GM21529 (cell line): ENCODE results near the gene MAP3K9.
A peak's percentile ranks its signal among the peaks of the same experiment; 100 is the strongest.

Source experiments
- ATAC-seq: cut with Tn5 transposase; IDR thresholded peaks from one replicate; pipeline ENCODE4 v1.9.1; 2021; ENCODE audit not compliant: unreplicated experiment

The MAP3K9 gene

DNA sequence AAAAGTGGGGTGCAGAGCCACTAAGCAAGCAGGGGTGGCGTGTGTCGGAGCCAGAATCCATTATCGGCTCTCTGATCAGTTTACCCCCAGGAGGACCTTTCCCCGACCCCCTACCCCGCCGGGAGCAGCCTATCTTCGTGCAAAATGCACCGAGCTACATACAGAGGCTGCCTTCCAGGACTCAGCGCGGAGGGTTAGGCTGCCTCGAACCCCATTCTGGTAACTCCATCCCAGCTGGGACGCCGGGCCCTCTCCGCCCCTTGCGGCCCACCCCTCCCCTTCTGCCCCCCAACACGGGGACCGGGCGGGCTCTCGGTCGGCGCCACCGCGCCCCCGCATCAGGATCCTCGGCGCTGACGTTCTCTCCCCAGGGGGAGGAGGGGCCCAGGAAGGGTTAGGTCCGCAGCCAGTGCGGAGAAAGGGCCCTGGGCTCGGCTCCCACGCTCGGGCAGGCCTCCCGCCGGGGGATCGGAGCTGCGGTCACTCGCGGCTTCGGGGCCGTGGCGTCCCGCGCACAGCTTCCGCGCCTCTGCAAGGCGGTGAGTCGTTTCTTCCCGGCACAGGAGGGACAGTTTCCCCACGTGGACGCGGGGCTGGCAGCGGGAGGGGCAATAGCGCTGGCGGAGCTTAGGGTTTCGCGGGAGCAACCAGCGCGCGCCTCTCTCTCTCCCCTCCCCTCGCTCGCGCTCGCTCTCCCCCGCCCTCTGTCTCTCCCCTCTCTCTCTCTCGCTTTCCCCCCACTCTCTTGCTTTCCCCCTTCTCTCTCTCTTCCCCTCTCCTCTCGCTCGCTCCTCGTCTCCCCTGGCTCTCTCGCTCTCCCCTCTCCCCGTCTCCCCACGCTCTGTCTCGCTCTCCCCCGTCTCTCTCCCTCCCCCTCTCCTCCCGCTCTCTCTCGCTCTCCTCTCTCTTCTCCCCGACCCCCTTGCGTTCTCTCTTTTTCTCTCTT is 12.5 kb upstream of the MAP3K9 start:
- ATAC-seq, result no peak

DNA sequence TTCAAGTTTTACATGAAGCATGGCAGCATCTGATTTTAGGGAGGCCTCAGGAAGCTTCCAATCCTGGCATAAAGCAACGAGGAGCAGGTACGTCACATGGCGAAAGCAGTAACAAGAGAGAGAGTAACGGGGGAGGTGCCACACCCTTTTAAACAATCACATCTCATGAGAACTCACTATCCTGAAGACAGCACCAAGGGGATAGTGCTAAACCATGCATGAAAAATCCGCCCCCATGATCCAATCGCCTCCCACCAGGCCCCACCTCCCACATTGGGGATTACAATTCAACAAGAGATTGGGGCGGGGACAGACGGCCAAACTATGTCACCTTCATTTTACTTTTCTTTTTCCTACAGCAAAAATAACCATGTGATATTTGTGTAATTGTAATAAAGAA is 7.2 kb upstream of the MAP3K9 start:
- no peak for ATAC-seq

DNA sequence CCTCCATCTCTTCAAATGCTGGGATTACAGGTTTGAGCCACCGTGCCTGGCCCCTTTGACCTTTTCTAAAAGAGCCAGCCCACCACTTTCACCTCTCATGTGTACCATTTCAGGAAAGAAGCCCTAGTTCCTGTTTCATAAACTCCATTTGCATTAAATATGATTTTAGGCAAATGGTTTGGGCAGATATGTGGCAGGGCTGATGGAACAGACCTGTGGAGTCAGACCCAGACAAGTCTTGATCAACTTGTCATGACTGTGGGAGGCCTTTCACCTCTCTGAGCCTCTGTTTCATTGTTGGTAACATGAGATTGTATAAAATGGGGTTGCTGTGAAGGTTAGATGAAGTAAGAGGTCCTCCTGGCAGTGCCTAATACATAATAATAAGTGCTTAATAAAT is 5.2 kb upstream of the MAP3K9 start:
- ATAC-seq, result no peak

DNA sequence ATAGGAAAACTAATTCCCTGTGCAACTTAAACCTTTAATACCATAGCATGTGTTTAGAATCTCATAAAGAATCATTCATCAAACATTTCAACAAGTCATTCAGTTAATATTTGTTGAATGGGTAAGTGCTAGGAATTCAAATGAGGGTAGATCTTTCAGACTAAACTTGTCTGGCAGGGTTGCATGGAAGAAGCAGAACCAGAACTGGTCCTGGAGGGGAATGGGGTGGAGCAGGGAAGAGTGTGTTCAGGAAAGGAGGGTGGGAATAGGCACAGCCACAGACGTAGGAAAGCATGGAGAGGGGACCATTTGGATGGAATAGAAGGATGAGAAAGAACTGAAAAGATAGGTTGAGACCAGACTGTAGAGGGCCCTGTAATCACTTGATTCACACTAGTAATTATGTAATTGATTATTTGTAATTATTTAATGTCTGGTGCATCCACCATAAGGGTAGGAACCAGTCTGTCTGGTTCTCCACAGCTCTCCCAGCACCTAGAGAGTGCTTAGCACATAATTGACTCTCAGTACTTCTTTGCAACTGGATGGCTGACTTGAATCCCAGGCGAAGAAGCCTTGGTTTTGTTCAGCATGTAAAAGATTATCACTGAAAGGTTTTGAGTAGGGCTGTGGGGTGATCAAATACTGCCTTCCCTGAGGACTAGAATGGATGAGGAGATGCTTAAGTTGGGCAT is 3.0 kb upstream of the MAP3K9 start:
- ATAC-seq, result no peak

DNA sequence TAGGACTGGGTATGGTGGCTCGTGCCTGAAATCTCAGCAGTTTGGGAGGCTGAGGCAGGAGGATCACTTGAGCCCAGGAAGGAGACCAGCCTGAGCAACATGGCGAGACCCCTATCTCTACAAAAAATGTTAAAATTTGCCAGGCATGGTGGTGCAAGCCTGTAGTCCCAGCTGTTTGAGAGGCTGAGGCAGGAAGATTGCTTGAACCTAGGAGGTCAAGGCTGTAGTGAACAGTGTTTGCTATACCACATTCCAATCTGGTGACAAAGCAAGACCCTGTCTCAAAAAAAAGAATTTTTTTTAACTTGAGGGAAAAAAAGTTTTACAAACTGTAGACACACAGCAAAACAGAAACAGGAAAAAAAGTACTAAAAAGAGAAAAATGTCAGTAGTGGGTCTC is 2.3 kb upstream of the MAP3K9 start:
- ATAC-seq, result no peak

DNA sequence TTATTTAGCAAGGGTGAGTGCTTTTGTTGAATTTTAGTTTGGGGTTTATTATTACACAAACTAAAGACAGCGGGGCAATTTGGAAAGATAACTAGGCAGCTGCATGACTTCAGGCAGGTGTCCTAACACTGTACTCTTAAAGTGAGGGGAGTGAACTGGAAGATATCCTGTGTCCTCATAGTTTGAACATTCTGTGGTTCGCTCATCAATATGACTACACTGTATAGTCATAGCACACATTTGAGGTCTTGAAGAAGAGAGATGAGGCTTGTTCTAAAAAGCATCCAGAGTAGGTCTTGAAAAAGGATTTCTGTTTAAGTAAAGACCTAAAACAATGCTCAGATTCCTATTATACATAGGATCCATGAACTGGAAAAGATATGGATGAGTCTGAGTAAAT is 1.7 kb upstream of the MAP3K9 start:
- no peak for ATAC-seq

DNA sequence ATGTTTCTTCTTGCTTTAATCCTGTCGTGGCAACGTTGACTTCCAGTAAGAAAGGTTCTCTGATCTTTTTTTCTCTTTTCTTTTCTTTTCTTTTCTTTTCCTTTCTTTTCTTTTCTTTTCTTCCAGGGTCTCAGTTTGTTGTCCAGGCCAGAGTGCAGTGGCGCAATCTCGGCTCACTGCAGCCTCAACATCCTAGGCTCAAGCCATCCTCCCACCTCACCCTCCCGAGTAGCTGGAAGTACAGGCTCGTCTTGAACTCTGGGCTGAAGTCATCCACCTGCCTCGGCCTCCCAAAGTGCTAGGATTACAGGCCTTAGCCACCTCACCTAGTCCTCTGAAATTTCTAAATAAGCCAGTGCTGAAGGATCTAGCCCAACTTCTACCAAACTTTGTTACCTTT is 1.3 kb upstream of the MAP3K9 start:
- ATAC-seq, result no peak

DNA sequence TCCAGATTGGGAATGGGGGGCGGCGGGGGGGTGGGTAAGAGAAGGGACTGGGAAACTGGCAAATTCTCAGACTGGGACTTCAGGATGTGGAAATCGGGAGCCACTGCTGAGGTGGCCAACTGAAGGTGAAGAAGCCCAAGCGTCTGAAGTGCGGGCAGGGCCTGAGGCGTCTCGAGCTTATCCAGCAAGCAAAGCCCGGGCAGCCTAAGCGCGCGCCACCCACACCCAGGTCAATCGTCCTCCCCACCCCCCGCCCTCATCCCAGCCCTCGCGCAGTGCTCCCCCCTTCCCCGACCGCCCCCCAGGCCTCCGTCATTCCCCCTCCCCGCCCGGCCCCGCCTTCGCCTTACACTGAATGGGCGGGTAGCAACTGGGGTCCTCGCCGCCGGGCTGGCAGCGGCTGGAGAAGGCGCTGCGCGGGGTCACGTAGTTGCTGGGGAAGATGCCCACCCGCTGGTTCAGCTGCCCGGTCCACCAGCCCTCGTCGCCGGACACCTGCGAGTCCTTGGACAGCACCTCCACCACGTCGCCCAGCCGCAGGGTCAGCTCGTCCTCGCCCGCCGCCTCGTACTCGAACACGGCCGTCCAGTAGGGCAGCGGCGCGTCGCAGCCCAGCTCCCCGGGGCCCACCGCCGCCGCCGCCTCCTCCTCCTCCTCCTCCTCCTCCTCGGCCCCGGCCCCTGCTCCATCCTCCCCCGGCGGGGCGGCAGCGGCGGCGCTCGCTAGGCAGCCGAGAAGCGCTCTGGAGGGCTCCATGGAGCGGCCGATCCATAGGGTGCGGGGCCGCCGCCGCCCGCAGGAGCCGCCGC is 693 bp downstream of the MAP3K9 start:
- peak; percentile 13 for ATAC-seq

DNA sequence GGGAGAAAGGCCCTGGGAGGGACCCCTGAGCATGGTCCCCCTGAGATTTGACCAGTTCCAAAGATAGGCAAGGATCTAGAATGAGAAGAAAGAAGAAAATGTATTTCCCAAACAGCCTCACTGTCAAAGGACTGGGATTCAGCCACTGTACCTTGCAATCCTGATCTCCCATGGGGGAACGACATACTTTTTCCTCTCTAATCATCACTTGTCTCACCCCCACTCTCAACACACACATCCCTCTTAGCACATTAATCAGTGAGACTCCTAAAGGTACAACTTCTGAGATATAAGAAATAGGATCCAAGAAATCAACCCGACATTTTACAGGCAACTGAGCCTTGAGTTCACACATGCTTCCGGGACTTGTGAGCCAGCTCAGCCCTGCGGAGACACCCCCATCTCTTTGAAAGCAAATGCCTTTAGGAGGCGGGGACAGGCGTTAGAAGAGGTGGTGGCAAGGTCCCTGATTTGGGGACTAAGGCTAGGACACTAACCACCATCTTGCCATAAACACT is 1.4 kb downstream of the MAP3K9 start:
- ATAC-seq, result no peak

DNA sequence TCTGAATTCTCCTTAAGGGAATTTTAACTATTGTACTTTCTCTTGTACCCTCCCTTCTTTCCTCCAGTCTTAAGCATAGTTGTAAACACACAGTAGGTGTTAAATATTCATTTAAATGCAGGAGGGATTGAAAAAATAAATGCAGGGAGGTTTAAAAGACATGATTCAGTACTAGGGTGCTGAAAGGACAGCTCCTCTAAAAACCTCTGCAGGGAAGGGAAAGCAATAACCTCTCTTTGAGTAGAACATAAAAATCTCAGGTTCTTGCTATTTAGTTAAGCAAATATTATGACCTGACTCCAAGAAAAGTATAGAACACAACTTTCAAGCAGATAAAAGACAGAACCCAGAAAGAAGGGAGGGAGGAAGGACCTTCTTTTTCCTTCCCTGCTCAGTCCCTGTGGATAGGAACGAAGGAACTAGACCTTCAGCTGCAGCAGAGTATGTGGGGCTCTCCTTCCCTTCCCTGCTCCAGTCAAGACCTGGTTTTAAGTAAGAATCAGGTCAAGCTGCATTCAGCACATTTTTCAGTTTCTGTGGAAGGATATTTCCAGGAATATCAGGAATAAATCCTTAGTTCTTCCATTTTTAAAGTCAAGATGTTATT is 4.7 kb downstream of the MAP3K9 start:
- no peak for ATAC-seq

DNA sequence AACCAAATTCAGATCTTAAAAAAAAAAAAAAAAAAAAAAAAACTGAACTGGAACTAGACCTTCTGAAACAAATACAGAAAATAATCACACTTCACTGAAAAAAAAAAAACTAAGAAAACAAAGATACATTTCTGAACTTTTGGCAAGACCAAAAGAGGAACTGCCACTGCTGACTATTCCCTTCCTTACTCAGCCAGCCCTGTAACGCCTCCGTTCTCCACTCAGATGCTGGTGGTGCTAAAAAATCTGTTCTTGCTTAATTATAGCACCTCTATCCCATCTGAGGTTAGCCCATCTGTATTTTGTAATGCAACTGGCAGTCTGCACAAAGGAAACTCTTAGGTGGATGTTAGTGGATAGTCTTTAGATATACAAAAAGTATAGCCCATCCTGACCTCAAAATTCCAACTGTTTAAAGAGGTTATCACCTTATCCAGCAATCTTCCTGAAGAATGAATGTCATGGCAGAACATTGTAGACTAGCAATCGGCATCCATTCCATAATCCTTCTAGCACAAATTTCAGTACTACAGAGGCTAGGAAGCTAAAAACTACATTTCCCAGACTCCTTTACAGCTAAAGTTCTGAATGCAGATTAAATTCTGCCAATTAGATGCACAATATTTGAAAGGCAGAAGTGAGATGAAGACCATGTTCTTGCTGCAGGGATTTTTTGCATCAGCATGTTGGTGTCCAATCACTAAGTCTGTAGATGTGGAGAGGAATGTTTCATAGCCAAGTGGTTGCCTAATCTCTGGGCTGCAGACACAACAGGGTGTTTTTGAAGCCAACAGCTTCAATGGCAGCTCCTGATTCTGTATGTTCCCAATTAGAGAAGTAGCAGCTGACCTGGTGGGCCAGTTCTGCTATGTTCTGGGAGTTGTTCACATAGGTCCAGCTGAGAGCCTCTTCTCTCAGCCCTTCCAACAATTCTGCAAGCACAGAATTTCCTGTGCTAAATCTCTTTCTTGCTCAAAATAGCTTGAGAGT is 5.7 kb downstream of the MAP3K9 start:
- peak; percentile 81 for ATAC-seq

DNA sequence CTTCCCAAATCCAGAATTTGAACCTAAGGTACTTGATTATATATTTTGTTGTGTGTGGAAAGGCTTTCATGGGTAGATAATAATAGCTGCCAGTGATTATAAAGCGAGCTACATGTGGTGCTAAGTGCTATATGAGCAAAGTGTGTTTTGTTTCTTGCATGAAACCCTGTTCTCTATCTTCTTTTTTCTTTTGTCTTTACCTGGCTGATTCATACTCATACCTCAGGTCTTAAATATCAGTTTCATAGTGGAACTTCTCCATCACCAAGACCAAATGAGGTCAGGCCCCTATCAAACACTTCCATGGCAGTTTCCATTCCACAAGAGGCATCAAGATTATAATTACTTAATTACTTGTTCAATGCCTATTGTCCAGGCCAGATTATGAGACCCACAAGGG is 6.9 kb downstream of the MAP3K9 start:
- no peak for ATAC-seq

DNA sequence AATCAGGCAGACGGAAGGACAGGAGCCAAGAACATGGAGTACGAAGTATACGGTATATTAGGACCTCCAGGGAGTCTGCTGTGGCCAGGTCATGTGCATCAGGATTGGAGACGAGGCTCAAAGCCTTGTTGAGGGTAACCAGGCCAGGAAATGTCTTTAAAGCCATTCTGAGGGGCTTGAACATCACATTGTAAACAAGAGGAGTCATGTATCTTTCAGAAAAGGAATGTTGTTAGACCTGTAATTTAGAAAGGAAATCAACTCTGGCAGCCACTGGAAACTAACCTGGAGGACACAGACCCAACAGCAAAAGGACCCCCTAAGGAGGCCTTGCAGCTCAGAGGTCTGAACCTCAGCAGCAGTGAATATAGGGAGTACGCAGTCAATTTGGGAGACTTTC is 7.5 kb downstream of the MAP3K9 start:
- ATAC-seq, result no peak

DNA sequence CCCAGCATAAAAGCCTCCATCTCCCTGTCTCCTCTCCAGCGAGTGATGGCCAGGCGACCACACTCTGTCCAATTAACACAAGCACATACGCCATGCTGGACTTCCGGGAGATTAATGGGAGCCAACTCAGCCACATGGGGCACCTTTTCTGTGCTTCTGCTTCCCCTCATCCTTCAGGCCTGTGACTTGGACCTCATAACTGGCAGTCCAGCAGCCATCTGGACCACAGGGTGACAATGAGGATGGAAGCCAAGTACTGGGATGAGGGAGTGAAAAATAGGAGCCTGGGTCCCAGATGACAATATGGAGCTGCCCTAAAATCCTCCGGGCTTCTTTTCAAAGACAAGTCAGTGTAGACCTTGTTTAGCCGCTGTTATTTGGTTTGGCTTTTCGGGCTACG is 12.8 kb downstream of the MAP3K9 start:
- no peak for ATAC-seq

DNA sequence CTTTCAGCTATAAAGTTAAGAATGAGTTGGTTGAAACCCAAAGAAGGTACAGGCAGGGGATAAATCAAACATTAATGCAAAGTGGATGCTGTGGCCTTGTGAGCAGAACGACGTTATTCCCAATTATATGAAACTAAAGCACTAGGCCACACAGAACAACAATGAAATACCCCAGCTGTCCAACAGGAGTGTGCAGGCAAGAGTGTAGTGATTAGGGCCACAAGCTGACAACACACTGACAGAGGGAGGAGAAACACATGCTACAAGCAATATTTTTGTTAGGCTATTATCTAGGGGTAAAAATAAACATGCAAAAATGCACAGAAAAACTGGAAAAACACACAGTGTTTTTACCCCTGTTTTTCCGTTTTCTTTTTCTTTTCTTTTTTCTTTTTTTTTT is 15.0 kb downstream of the MAP3K9 start:
- ATAC-seq, result no peak

DNA sequence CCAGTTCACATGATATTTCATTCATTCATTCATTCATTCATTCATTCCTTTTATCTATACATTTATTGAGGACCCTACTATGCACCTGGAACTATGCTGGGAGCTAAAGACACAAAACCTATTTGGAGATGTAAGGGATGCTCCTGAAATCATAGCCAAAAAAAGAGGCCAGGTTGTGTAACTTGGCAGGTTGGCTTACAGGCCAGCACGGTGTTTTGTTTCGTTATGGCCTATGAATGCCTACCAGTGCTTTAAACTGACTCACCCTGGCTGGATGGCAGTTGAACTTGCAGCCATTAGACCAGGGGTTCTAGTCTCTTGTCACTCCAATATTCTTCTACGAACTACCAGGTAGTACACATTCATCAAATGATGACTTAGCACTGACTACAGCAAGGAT is 15.7 kb downstream of the MAP3K9 start:
- no peak for ATAC-seq

DNA sequence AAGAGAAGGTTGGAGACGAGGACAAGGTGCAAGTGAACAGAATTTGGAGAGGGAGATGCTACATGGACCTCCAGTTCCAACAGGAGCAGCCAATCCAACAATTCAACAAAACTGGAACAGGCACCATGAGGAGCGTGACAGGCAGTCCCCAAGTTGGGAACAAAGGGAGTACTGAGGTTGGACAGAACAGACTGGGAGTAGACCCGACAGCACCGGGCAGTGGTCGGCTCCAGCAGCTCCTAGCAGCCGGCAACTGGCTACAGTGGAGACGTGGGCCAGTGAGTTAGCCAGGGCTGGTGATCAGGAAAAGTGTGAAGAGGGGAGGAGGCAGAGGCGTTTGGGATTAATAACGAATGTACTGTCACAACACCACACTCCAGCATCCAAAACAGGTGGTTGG is 16.4 kb downstream of the MAP3K9 start:
- no peak for ATAC-seq

DNA sequence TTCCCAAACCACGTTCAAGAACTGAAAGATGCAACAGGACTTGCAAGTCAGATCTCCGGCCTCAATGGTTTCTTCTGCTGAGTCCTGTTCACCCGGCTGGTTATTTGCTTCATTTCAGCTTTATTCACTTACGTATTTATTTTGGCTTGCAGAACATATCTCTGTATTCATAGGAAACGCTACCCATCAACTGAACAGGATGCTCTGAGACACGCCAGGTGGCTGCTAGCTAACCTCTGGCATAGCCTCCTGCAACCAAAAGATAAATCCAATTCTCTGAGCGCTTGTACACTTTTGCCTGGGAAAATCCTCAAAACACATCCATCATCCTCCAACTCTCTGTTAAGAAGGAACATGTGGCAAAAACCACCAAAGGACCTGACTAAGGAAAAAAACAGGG is 17.3 kb downstream of the MAP3K9 start:
- no peak for ATAC-seq

DNA sequence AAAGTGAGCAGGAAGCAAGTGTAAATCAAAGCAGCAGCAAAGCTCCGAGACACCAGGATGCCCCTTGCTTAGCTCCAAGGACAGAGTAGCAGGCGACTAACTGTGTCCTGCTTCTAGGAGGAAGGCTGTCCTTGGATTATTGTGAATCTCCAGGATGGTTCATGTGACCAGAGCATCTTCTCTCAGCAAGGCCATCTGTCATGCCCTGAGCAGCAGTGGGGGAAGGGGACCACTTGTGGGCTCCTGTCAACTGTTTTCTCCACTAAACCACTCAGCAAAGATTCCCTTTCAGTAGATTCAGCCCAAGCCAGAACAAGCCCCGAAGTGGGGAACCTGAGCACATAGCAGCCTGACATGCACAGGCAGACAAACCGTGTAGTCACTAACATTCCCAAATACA is 19.4 kb downstream of the MAP3K9 start:
- ATAC-seq, result no peak

DNA sequence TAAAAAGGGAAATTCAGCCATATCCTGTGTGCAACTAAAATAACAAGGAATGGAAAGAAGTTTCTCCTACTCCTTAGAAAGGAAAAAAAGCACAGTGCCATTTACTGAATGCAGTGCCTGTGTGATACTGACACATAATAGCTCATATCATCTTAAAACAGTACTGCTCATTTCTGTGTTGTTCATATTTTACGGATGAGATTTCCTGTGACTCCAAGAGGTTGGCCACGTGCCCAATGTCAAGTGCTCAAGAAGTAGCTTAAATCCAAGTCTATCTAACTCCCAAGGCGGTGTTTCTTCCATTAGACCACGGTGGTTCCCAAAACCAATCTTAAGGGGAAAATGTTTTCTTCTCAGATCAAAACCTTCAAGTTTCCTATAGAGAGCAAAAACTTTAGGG is 20.0 kb downstream of the MAP3K9 start:
- no peak for ATAC-seq
